GM23338 (cell line): Measurements from ENCODE around the gene PFKFB1. TPM values are rescaled to one million over a fixed set of nuclear protein-coding genes. Genes with fewer than 3 reads are reported as not detected.

Experiments
- ATAC-seq: fragments of 200-7000 bp; cut with Tn5 transposase; 3 replicates; pipeline ENCODE4 v1.9.1; 2020
- DNase-seq: peaks from one replicate; pipeline ENCODE4 v3.0.0-alpha.2; 2015; ENCODE audit warnings: low spot score
- H2AFZ ChIP-seq: fragments of 200-600 bp; sonication (generic); 2 replicates; pipeline ENCODE4 v1.8.0; 2016; ENCODE audit warnings: antibody characterized with exemption, mild to moderate bottlenecking, moderate library complexity
- H3F3A ChIP-seq: fragments of 200-600 bp; sonication (generic); replicated peaks from 2 replicates; pipeline ENCODE4 v1.8.0; 2017; ENCODE audit warnings: antibody characterized with exemption, mixed run types, low read depth
- H3K27ac ChIP-seq: fragments of 200-600 bp; sonication (generic); 2 replicates; pipeline ENCODE4 v1.6.1; 2016; ENCODE audit warnings: low read depth
- H3K27me3 ChIP-seq: fragments of 200-600 bp; sonication (generic); 2 replicates; pipeline ENCODE4 v1.8.0; 2016; ENCODE audit warnings: mild to moderate bottlenecking, mixed run types, moderate library complexity; ENCODE audit not compliant: insufficient read depth
- H3K36me3 ChIP-seq: fragments of 200-600 bp; sonication (generic); 2 replicates; pipeline ENCODE4 v1.8.0; 2016; ENCODE audit warnings: mild to moderate bottlenecking; ENCODE audit not compliant: insufficient read depth
- H3K4me1 ChIP-seq: fragments of 200-600 bp; sonication (generic); 2 replicates; pipeline ENCODE4 v1.8.0; 2016; ENCODE audit warnings: mild to moderate bottlenecking, moderate library complexity; ENCODE audit not compliant: insufficient read depth
- H3K4me2 ChIP-seq: fragments of 200-600 bp; sonication (generic); 2 replicates; pipeline ENCODE4 v1.7.1; 2017; ENCODE audit warnings: mixed run types
- H3K4me3 ChIP-seq: fragments of 200-600 bp; sonication (generic); 2 replicates; pipeline ENCODE4 v1.6.1; 2016; ENCODE audit warnings: mixed run types
- H3K79me2 ChIP-seq: fragments of 200-600 bp; sonication (generic); replicated peaks from 2 replicates; pipeline ENCODE4 v1.8.0; 2017; ENCODE audit warnings: mild to moderate bottlenecking; ENCODE audit not compliant: insufficient read depth
- H3K9me2 ChIP-seq: fragments of 200-600 bp; sonication (generic); 2 replicates; pipeline ENCODE4 v1.8.0; 2017; ENCODE audit not compliant: insufficient read depth
- H4K20me1 ChIP-seq: fragments of 200-600 bp; sonication (generic); replicated peaks from 2 replicates; pipeline ENCODE4 v1.8.0; 2017; ENCODE audit warnings: mild to moderate bottlenecking; ENCODE audit not compliant: insufficient read depth
- H3K27ac Mint-ChIP-seq: 2 replicates; pipeline ENCODE4 v1.8.0; 2020; ENCODE audit warnings: inconsistent platforms, mild to moderate bottlenecking, moderate library complexity, mixed read lengths
- H3K27me3 Mint-ChIP-seq: 3 replicates; pipeline ENCODE4 v1.8.0; 2022; ENCODE audit warnings: low read depth, mild to moderate bottlenecking, moderate library complexity, mixed read lengths, inconsistent platforms; ENCODE audit not compliant: insufficient read depth, poor library complexity
- H3K36me3 Mint-ChIP-seq: 3 replicates; pipeline ENCODE4 v1.8.0; 2021; ENCODE audit warnings: low read depth, mild to moderate bottlenecking, inconsistent platforms, moderate library complexity, mixed read lengths
- H3K4me1 Mint-ChIP-seq: 3 replicates; pipeline ENCODE4 v1.8.0; 2020; ENCODE audit warnings: mild to moderate bottlenecking, inconsistent platforms, mixed read lengths
- H3K4me3 Mint-ChIP-seq: 3 replicates; pipeline ENCODE4 v1.8.0; 2021; ENCODE audit warnings: moderate library complexity, mild to moderate bottlenecking, inconsistent platforms, mixed read lengths
- H3K9me3 Mint-ChIP-seq: 3 replicates; pipeline ENCODE4 v1.8.0; 2020; ENCODE audit warnings: moderate library complexity, mild to moderate bottlenecking, inconsistent platforms, mixed read lengths
- CREB1 ChIP-seq: fragments of 250-450 bp; sonication (Bioruptor Pico); IDR thresholded peaks from 2 replicates; pipeline ENCODE4 v1.5.0; 2020; ENCODE audit warnings: low read depth, mild to moderate bottlenecking, moderate library complexity
- CTCF ChIP-seq, 2 experiments: fragments of 200-600 bp in 1 of 2; sonication (generic) in 1 of 2; conservative IDR thresholded peaks; 2 replicates each; pipeline versions ENCODE4 v1.5.1 to v1.6.1; 2016 to 2017; ENCODE audit warnings: antibody characterized with exemption in 2 of 2, low read depth in 2 of 2, mild to moderate bottlenecking in 2 of 2, moderate library complexity in 1 of 2
- ETS1 ChIP-seq: IDR thresholded peaks from 2 replicates; pipeline ENCODE4 v1.6.1; 2016; ENCODE audit warnings: antibody characterized with exemption
- EZH2 ChIP-seq: fragments of 200-600 bp; sonication (generic); IDR thresholded peaks from one replicate; pipeline ENCODE4 v1.8.0; 2017; ENCODE audit warnings: antibody characterized with exemption, mild to moderate bottlenecking, low read depth; ENCODE audit not compliant: unreplicated experiment
- EZH2phosphoT487 ChIP-seq: fragments of 200-600 bp; sonication (generic); IDR thresholded peaks from one replicate; pipeline ENCODE4 v1.8.1; 2018; ENCODE audit warnings: antibody characterized with exemption; ENCODE audit not compliant: unreplicated experiment
- JUNB ChIP-seq: IDR thresholded peaks from one replicate; pipeline ENCODE4 v1.6.1; 2016; ENCODE audit warnings: antibody characterized with exemption; ENCODE audit not compliant: unreplicated experiment
- NANOG ChIP-seq: IDR thresholded peaks from 2 replicates; pipeline ENCODE4 v1.6.1; 2016; ENCODE audit warnings: antibody characterized with exemption, borderline replicate concordance
- POLR2AphosphoS5 ChIP-seq: IDR thresholded peaks from 2 replicates; pipeline ENCODE4 v1.6.1; 2016; ENCODE audit warnings: antibody characterized with exemption, low read depth
- REST ChIP-seq: IDR thresholded peaks from one replicate; pipeline ENCODE4 v1.6.1; 2018; ENCODE audit warnings: antibody characterized with exemption; ENCODE audit not compliant: unreplicated experiment
- STAT1 ChIP-seq: IDR thresholded peaks from one replicate; pipeline ENCODE4 v1.6.1; 2016; ENCODE audit warnings: antibody characterized with exemption; ENCODE audit not compliant: unreplicated experiment
- ZNF114 ChIP-seq: fragments of 250-450 bp; sonication (Bioruptor Pico); IDR thresholded peaks from 2 replicates; pipeline ENCODE4 v1.5.0; 2020; ENCODE audit warnings: mild to moderate bottlenecking, moderate library complexity
- ZNF331 ChIP-seq: fragments of 250-450 bp; sonication (Bioruptor Pico); IDR thresholded peaks from 2 replicates; pipeline ENCODE4 v1.5.0; 2020; ENCODE audit warnings: low read depth, mild to moderate bottlenecking, moderate library complexity
- ZNF462 ChIP-seq: fragments of 250-450 bp; sonication (Bioruptor Pico); IDR thresholded peaks from 2 replicates; pipeline ENCODE4 v1.5.0; 2020; ENCODE audit warnings: mild to moderate bottlenecking, moderate library complexity
- polyA plus RNA-seq: library from polyadenylated mRNA; unstranded; fragments of >200 nt; fragmentation: Nextera tagmentation; extraction: Ambion mirVana; gene quantifications from 2 replicates; pipeline ENCODE4 v1.2.1, GENCODE V29; 2016
- total RNA-seq: library from RNA; depleted of rRNA; stranded (reverse); fragments of >200 nt; shearing (Covaris generic); gene quantifications from 2 replicates; pipeline ENCODE4 v1.2.3, GENCODE V29; 2014

PFKFB1 gene
- total and polyA plus RNA-seq, 2 experiments from 2014 or later: not detected

GRCh38 chrX:54885740-54886139 is 108.2 kb downstream of the PFKFB1 start:
- Histone ChIP-seq H3K4me2 (no peak overlapping the region), H3K4me1 (no peaks in the 10 kb centered on the region), H2AFZ (no peak overlapping the region), H4K20me1 (no peaks in the 10 kb centered on the region), H3F3A (no peaks in the 10 kb centered on the region), H3K27me3 (no peaks in the 10 kb centered on the region), H3K9me2 (no peaks in the 10 kb centered on the region), H3K27ac (no peak overlapping the region), H3K79me2 (no peaks in the 10 kb centered on the region), H3K4me3 (no peak overlapping the region), H3K36me3 (no peaks in the 10 kb centered on the region)
- Mint-ChIP-seq H3K4me3 (no peak overlapping the region), H3K9me3 (peaks cover 7% of the 10 kb centered on the region; the same call in 2 of the 3 replicates), H3K4me1 (no peaks in the 10 kb centered on the region), H3K36me3 (0 out of 3 replicates have a peak, but pooled peaks cover 3% of the 10 kb centered on the region), H3K27me3 (no peaks in the 10 kb centered on the region), H3K27ac (no peak overlapping the region)
- DNase-seq (no peak), ATAC-seq (no peak)
- no peak for TF ChIP-seq CREB1 (CRISPR knock-in tag)
- no peak for TF ChIP-seq POLR2AphosphoS5
- TF ChIP-seq REST: no peak
- TF ChIP-seq NANOG: no peak
- no peak for TF ChIP-seq JUNB
- TF ChIP-seq EZH2: no peak
- TF ChIP-seq EZH2phosphoT487: no peak
- TF ChIP-seq CTCF (conservative IDR thresholded peaks at IDR 0.05; ENCODE audit: low read depth in 2 of 2): no peak
- no peak for TF ChIP-seq STAT1
- TF ChIP-seq ETS1: no peak
- no peak for TF ChIP-seq ZNF114 (CRISPR knock-in tag)
- no peak for TF ChIP-seq ZNF331
- no peak for TF ChIP-seq ZNF462
